Measurements from ENCODE around the gene RPL10L.

GRCh38 chr14:46672128-46672527, 20.5 kb upstream of the RPL10L start:
- no peak for TF ChIP-seq REST (IDR thresholded peaks at IDR 0.05; ENCODE audit: borderline replicate concordance in 1 of 2, low read depth in 1 of 2, low read length in 2 of 2)
- no peak for TF ChIP-seq NR2C2 (CRISPR knock-in tag; IDR thresholded peaks at IDR 0.05; ENCODE audit: borderline replicate concordance)
- no peak for TF ChIP-seq CTCF (CRISPR knock-in tag; IDR thresholded peaks at IDR 0.05)
- no peak for TF ChIP-seq RNF219 (CRISPR knock-in tag; IDR thresholded peaks at IDR 0.05)
- no peak for TF ChIP-seq ZMAT5 (CRISPR knock-in tag; IDR thresholded peaks at IDR 0.05; ENCODE audit: borderline replicate concordance, low read depth)

Data from HepG2 (cell line).